Measurements from ENCODE around the gene KCNT2. TPM values are rescaled to one million over a fixed set of nuclear protein-coding genes. Genes with fewer than 3 reads are reported as not detected.

The KCNT2 gene
- total and polyA plus RNA-seq, 4 experiments from 2014 or later: not detected

GRCh38 chr1:196183941-196184340 lies 424.3 kb downstream of the KCNT2 start:
- H3K9me3 Mint-ChIP-seq: peaks cover 0 to 2% (median 0%) of the 10 kb centered on the region in 8 donors
- no peak for DNase-seq
- POLR2A ChIA-PET (ENCODE audit: partially characterized antibody): no interaction called here
- Histone ChIP-seq H3K27ac (ENCODE audit: low read depth, low read length) (no peak overlapping the region), H3K36me3 (ENCODE audit: insufficient read depth, low read length) (no peaks in the 10 kb centered on the region), H3K4me1 (ENCODE audit: insufficient read depth, low read length) (no peaks in the 10 kb centered on the region), H3K9me3 (ENCODE audit: control insufficient read depth in 1 of 2, low read length in 2 of 2) (no peaks in the 10 kb centered on the region), H3K27me3 (ENCODE audit: insufficient read depth, low read length) (no peaks in the 10 kb centered on the region), H3K4me3 (ENCODE audit: low read length in 2 of 2) (no peak overlapping the region)
- no peak overlapping the region for H3K27ac Mint-ChIP-seq
- H3K36me3 Mint-ChIP-seq: no peaks in the 10 kb centered on the region
- CTCF ChIA-PET (ENCODE audit: partially characterized antibody): no interaction called here
- H3K4me3 Mint-ChIP-seq: no peak overlapping the region
- no peaks in the 10 kb centered on the region for H3K27me3 Mint-ChIP-seq
- intact Hi-C loops (cut with micrococcal nuclease): no loop called here
- no peaks in the 10 kb centered on the region for H3K4me1 Mint-ChIP-seq

DNA sequence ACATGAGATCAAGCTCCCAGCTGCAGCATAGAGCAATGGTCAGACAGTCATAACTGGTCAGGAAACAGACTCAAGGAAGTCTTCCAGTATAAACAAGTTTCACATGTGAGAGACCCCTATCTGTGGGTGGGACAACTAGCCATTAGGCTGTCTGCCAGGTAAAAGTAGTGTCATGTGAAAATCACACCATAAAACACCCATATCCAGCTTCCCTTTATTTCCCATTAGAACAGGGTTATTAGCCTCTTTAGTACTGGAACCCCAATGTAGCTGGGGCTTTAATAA lies 426.7 kb downstream of the KCNT2 start:
- Histone ChIP-seq H3K27me3 (ENCODE audit: insufficient read depth, low read length) (no peaks in the 10 kb centered on the region), H3K9me3 (ENCODE audit: control insufficient read depth in 1 of 2, low read length in 2 of 2) (no peaks in the 10 kb centered on the region), H3K4me3 (ENCODE audit: low read length in 2 of 2) (no peak overlapping the region), H3K27ac (ENCODE audit: low read depth, low read length) (no peak overlapping the region), H3K36me3 (ENCODE audit: insufficient read depth, low read length) (no peaks in the 10 kb centered on the region), H3K4me1 (ENCODE audit: insufficient read depth, low read length) (no peaks in the 10 kb centered on the region)
- Mint-ChIP-seq H3K9me3 (peaks cover 0 to 2% (median 0%) of the 10 kb centered on the region in 8 donors), H3K27ac (no peak overlapping the region), H3K27me3 (no peaks in the 10 kb centered on the region), H3K4me3 (no peak overlapping the region), H3K4me1 (no peaks in the 10 kb centered on the region), H3K36me3 (no peaks in the 10 kb centered on the region)
- ChIA-PET POLR2A (ENCODE audit: partially characterized antibody) (no interaction called here), CTCF (ENCODE audit: partially characterized antibody) (no interaction called here)
- DNase-seq: no peak
- intact Hi-C loops (cut with micrococcal nuclease): no loop called here

DNA sequence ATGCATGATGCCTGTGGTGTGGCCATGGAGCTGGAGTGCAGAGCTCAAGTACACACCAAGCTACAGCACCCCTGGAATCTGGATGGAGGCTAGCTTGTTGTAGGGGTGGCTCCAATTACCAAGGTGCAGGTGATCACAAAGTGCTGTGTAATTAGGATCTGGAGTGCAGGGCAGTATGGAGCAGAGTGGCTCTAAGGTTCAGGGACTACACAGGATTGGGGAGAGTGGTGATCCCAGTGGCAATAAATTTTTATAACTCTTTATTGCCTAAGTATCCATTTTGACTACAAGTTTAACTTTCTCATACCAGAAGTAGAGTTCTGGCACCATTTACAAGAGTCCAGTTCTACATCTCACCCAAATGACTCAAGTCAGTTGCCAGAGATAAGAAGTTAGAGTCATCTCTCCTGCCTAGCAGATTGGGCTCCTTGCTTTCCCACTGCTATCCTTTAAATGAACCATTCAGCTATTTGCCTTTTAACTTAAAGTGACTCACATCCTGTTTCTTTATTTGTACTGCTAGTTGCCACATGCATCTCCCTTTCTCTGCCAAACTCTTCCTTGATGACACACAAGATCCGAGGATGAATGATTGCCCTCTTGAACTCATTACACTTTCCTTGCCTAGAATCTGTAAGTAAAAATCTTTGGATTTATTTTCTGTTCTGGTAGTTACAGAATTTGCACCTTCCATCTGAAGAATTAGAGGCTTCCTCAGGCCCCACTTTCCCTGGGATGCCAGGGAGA lies 427.2 kb downstream of the KCNT2 start:
- ChIA-PET POLR2A (ENCODE audit: partially characterized antibody) (no interaction called here), CTCF (ENCODE audit: partially characterized antibody) (no interaction called here)
- H3K36me3 ChIP-seq (ENCODE audit: insufficient read depth, low read length): no peaks in the 10 kb centered on the region
- no peaks in the 10 kb centered on the region for H3K27me3 Mint-ChIP-seq
- no peaks in the 10 kb centered on the region for H3K9me3 ChIP-seq (ENCODE audit: control insufficient read depth in 1 of 2, low read length in 2 of 2)
- no peak overlapping the region for H3K27ac Mint-ChIP-seq
- DNase-seq: no peak
- peaks cover 0 to 2% (median 0%) of the 10 kb centered on the region in 8 donors for H3K9me3 Mint-ChIP-seq
- H3K27me3 ChIP-seq (ENCODE audit: insufficient read depth, low read length): no peaks in the 10 kb centered on the region
- H3K4me3 ChIP-seq (ENCODE audit: low read length in 2 of 2): no peak overlapping the region
- intact Hi-C loops (cut with micrococcal nuclease): no loop called here
- H3K36me3 Mint-ChIP-seq: no peaks in the 10 kb centered on the region
- H3K4me1 ChIP-seq (ENCODE audit: insufficient read depth, low read length): no peaks in the 10 kb centered on the region
- H3K27ac ChIP-seq (ENCODE audit: low read depth, low read length): no peak overlapping the region
- H3K4me1 Mint-ChIP-seq: no peaks in the 10 kb centered on the region
- no peak overlapping the region for H3K4me3 Mint-ChIP-seq

DNA sequence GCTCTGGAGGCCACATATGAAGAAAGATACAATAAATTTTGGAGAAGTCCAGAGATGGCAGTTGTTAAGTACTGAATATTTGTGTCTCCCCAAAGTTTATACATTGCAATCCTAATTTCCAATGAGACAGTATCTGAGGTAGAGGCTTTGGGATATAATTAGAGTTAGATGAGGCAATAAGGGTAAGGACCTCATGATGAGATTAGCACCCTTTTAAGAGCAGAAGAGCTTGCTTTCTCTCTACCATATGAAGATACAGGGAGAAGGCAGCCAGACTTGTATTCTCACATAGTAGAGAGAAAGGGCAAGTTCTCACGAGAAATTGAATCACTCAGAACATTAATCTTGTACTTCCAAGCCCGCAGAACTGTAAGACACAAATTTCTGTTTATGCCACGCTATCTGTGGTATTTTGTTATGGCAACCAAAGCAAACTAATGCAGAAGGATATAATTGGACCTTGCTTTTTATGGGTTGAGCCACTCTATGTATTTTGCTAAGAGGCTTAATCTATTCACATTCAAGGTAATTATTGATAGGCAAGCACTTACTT lies 430.1 kb downstream of the KCNT2 start:
- no peak overlapping the region for H3K27ac ChIP-seq (ENCODE audit: low read depth, low read length)
- intact Hi-C loops (cut with micrococcal nuclease): no loop called here
- no peaks in the 10 kb centered on the region for H3K36me3 ChIP-seq (ENCODE audit: insufficient read depth, low read length)
- H3K4me1 ChIP-seq (ENCODE audit: insufficient read depth, low read length): no peaks in the 10 kb centered on the region
- Mint-ChIP-seq H3K27ac (no peak overlapping the region), H3K4me3 (no peak overlapping the region), H3K36me3 (no peaks in the 10 kb centered on the region), H3K27me3 (no peaks in the 10 kb centered on the region), H3K9me3 (peaks cover 0 to 2% (median 0%) of the 10 kb centered on the region in 8 donors), H3K4me1 (no peaks in the 10 kb centered on the region)
- DNase-seq: no peak
- no peaks in the 10 kb centered on the region for H3K9me3 ChIP-seq (ENCODE audit: control insufficient read depth in 1 of 2, low read length in 2 of 2)
- H3K4me3 ChIP-seq (ENCODE audit: low read length in 2 of 2): no peak overlapping the region
- H3K27me3 ChIP-seq (ENCODE audit: insufficient read depth, low read length): no peaks in the 10 kb centered on the region
- ChIA-PET CTCF (ENCODE audit: partially characterized antibody) (no interaction called here), POLR2A (ENCODE audit: partially characterized antibody) (no interaction called here)

Small RNAs within 50 kb of the gene (microRNA-seq; reads per million reads assigned to microRNA genes)
- not detected for gene MIR4735 (ENCODE audit: borderline microRNAs expressed, borderline number of aligned reads, borderline replicate concordance)

Other genes starting within 250 kb of the KCNT2 start
- 10 to 100 TPM; 11.9 to 13.4 TPM for gene CFH, start 43.6 kb upstream of the KCNT2 start, total RNA-seq
- gene CFH, start 43.6 kb upstream of the KCNT2 start, polyA plus RNA-seq: 10 to 100 TPM; 13.8 to 16.6 TPM
- gene CFHR3, start 166.4 kb upstream of the KCNT2 start, total RNA-seq: not detected
- not detected for gene CFHR3, start 166.4 kb upstream of the KCNT2 start, polyA plus RNA-seq
- gene CFHR1, start 211.3 kb upstream of the KCNT2 start, total RNA-seq: not detected
- not detected for gene CFHR1, start 211.3 kb upstream of the KCNT2 start, polyA plus RNA-seq

Data from CD4-positive, alpha-beta memory T cell (primary cell).